IPS-NIHi7 (cell line): ENCODE measurements around the gene AHRR.
"Not testable (repeated sequence)": the region's sequence is repeated elsewhere in the genome, so short reads cannot be mapped to it uniquely, and the experiment has no call there.

Experiments
- DNase-seq: peaks from one replicate; pipeline ENCODE4 v3.0.0; 2012; ENCODE audit warnings: mixed read lengths; ENCODE audit errors: extremely low spot score

The AHRR gene

GRCh38 chr5:305459-305858 lies 16.1 kb upstream of the AHRR start:
- no peak for DNase-seq

- DNase-seq = no peak
Observed at GRCh38 chr5:306011-306805, 15.3 kb upstream of the AHRR start.

GRCh38 chr5:307306-307705 lies 14.2 kb upstream of the AHRR start:
- DNase-seq = no peak

GRCh38 chr5:307794-308579 lies 13.5 kb upstream of the AHRR start:
- DNase-seq = no peak

GRCh38 chr5:308672-309271 lies 12.7 kb upstream of the AHRR start:
- no peak for DNase-seq

- not testable (repeated sequence) for DNase-seq
Observed at GRCh38 chr5:309831-310230, 11.7 kb upstream of the AHRR start.

- DNase-seq = no peak
Observed at GRCh38 chr5:310516-310915, 11.0 kb upstream of the AHRR start.

- no peak for DNase-seq
Observed at GRCh38 chr5:310941-311434, 10.5 kb upstream of the AHRR start.

GRCh38 chr5:311963-312362 lies 9.6 kb upstream of the AHRR start:
- no peak for DNase-seq

GRCh38 chr5:312845-313244 lies 8.7 kb upstream of the AHRR start:
- DNase-seq = no peak

GRCh38 chr5:313265-313664 lies 8.2 kb upstream of the AHRR start:
- no peak for DNase-seq

GRCh38 chr5:313806-314376 lies 7.6 kb upstream of the AHRR start:
- DNase-seq = no peak

GRCh38 chr5:314676-315487 lies 6.6 kb upstream of the AHRR start:
- DNase-seq = no peak

- peak; percentile 7 for DNase-seq
Observed at GRCh38 chr5:315488-316209, 5.9 kb upstream of the AHRR start.

- DNase-seq = no peak
Observed at GRCh38 chr5:316210-317085, 5.1 kb upstream of the AHRR start.

GRCh38 chr5:317086-317811 lies 4.3 kb upstream of the AHRR start:
- DNase-seq = peak; percentile 87

- peak; percentile 15 for DNase-seq
Observed at GRCh38 chr5:318341-318897, 3.1 kb upstream of the AHRR start.

- DNase-seq = no peak
Observed at GRCh38 chr5:318931-319601, 2.4 kb upstream of the AHRR start.
